GM20000 (cell line): Measurements from ENCODE around the gene RAMP2.
"Not testable (repeated sequence)": the region's sequence is repeated elsewhere in the genome, so short reads cannot be mapped to it uniquely, and the experiment has no call there.

Experiments used
- DNase-seq: peaks from one replicate; pipeline ENCODE4 v3.0.0; 2012; ENCODE audit warnings: low spot score
- CTCF ChIP-seq: IDR thresholded peaks from 2 replicates; pipeline ENCODE4 v1.5.1; 2012; ENCODE audit warnings: mild to moderate bottlenecking, control low read depth; ENCODE audit errors: extremely low read depth, missing control alignments

RAMP2 gene

GRCh38 chr17:42760652-42761581, at the start of gene RAMP2:
Gene RAMP2 (plus strand): TSS chr17:42761227. CDS start chr17:42761262, 35 bp downstream.
- peak; percentile 63 for DNase-seq
- no peak for TF ChIP-seq CTCF

GRCh38 chr17:42720996-42721583, 39.9 kb upstream of the RAMP2 start:
- peak; percentile 77 for DNase-seq
- peak; percentile 57 for TF ChIP-seq CTCF

- DNase-seq, result no peak
- TF ChIP-seq CTCF, result no peak
These were observed 37.4 kb upstream of the RAMP2 start for GRCh38 chr17:42723636-42724035.

GRCh38 chr17:42725143-42725542, 35.9 kb upstream of the RAMP2 start:
- no peak for DNase-seq
- TF ChIP-seq CTCF, result no peak

- TF ChIP-seq CTCF, result no peak
- DNase-seq, result no peak
These were observed 20.3 kb upstream of the RAMP2 start for GRCh38 chr17:42740699-42741098.

- not testable (repeated sequence) for DNase-seq
These were observed 18.1 kb upstream of the RAMP2 start for GRCh38 chr17:42742916-42743315.

GRCh38 chr17:42743595-42744282, 17.3 kb upstream of the RAMP2 start:
- no peak for TF ChIP-seq CTCF
- no peak for DNase-seq
